MM.1S (cell line): ENCODE measurements around the gene TRAM2.

Source experiments
- DNase-seq: peaks from one replicate; pipeline ENCODE4 v3.0.0-alpha.2; 2015
- H2AFZ ChIP-seq: fragments of 300-600 bp; sonication (generic); 2 replicates; pipeline ENCODE4 v1.6.0; 2016; ENCODE audit warnings: antibody characterized with exemption, low read length
- H3F3A ChIP-seq: fragments of 300-600 bp; sonication (generic); 2 replicates; pipeline ENCODE4 v1.6.1; 2016; ENCODE audit warnings: mild to moderate bottlenecking, antibody characterized with exemption, low read length, moderate library complexity, mixed read lengths; ENCODE audit not compliant: insufficient read depth
- H3K27ac ChIP-seq: fragments of 300-600 bp; sonication (generic); 2 replicates; pipeline ENCODE4 v1.5.1; 2016; ENCODE audit warnings: mild to moderate bottlenecking, low read length
- H3K27me3 ChIP-seq: fragments of 300-600 bp; sonication (generic); replicated peaks from 2 replicates; pipeline ENCODE4 v1.6.0; 2016; ENCODE audit warnings: low read length; ENCODE audit not compliant: insufficient read depth
- H3K36me3 ChIP-seq: fragments of 300-600 bp; sonication (generic); replicated peaks from 2 replicates; pipeline ENCODE4 v1.6.1; 2016; ENCODE audit warnings: mild to moderate bottlenecking, low read length, mixed read lengths; ENCODE audit not compliant: insufficient read depth
- H3K4me1 ChIP-seq: fragments of 300-600 bp; sonication (generic); 2 replicates; pipeline ENCODE4 v1.6.1; 2016; ENCODE audit warnings: low read length, mixed read lengths
- H3K4me2 ChIP-seq: fragments of 300-600 bp; sonication (generic); 2 replicates; pipeline ENCODE4 v1.6.0; 2016; ENCODE audit warnings: low read depth, low read length
- H3K4me3 ChIP-seq: fragments of 300-600 bp; sonication (generic); 2 replicates; pipeline ENCODE4 v1.5.1; 2016; ENCODE audit warnings: low read length, mixed read lengths
- H3K79me2 ChIP-seq: fragments of 300-600 bp; sonication (generic); 2 replicates; pipeline ENCODE4 v1.6.1; 2016; ENCODE audit warnings: mixed run types, low read length, mixed read lengths
- H3K9ac ChIP-seq: fragments of 300-600 bp; sonication (generic); 2 replicates; pipeline ENCODE4 v1.6.1; 2016; ENCODE audit warnings: low read length, mixed read lengths
- H3K9me2 ChIP-seq: fragments of 300-600 bp; sonication (generic); replicated peaks from 2 replicates; pipeline ENCODE4 v1.6.1; 2016; ENCODE audit warnings: mild to moderate bottlenecking, low read length, mixed read lengths; ENCODE audit not compliant: insufficient read depth
- H3K9me3 ChIP-seq: fragments of 300-600 bp; sonication (generic); replicated peaks from 2 replicates; pipeline ENCODE4 v1.6.1; 2016; ENCODE audit warnings: mild to moderate bottlenecking, low read length, mixed read lengths; ENCODE audit not compliant: insufficient read depth
- H4K20me1 ChIP-seq: fragments of 300-600 bp; sonication (generic); 2 replicates; pipeline ENCODE4 v1.6.1; 2016; ENCODE audit warnings: mild to moderate bottlenecking, low read length, moderate library complexity, mixed read lengths; ENCODE audit not compliant: insufficient read depth
- CTCF ChIP-seq: fragments of 300-600 bp; sonication (generic); IDR thresholded peaks from 2 replicates; pipeline ENCODE4 v1.5.1; 2016; ENCODE audit warnings: antibody characterized with exemption, low read length, mixed read lengths
- EZH2 ChIP-seq: fragments of 300-600 bp; sonication (generic); optimal IDR thresholded peaks from 2 replicates; pipeline ENCODE3; 2017; ENCODE audit warnings: low read depth, mild to moderate bottlenecking, antibody characterized with exemption, low read length, mixed read lengths
- EZH2phosphoT487 ChIP-seq: fragments of 300-600 bp; sonication (generic); IDR thresholded peaks from 2 replicates; pipeline ENCODE4 v1.6.1; 2018; ENCODE audit warnings: antibody characterized with exemption, low read length

Gene TRAM2

GRCh38 chr6:52576054-52576391 lies 837 bp downstream of the TRAM2 start:
- H3K9me3 ChIP-seq = no peaks in the 10 kb centered on the region
- peaks cover 58% of the 10 kb centered on the region for H3K79me2 ChIP-seq
- peak overlapping the region; percentile 95 for H3K9ac ChIP-seq
- 0 out of 2 replicates have a peak, but pooled peaks cover 5% of the 10 kb centered on the region for H3K36me3 ChIP-seq
- peaks cover 24% of the 10 kb centered on the region for H3K4me1 ChIP-seq
- peak overlapping the region; percentile 88 for H3K4me3 ChIP-seq
- H3K9me2 ChIP-seq = no peaks in the 10 kb centered on the region
- peak overlapping the region; percentile 97 for H3K4me2 ChIP-seq
- TF ChIP-seq EZH2 = no peak
- no peak for TF ChIP-seq EZH2phosphoT487
- no peak for TF ChIP-seq CTCF
- no peak overlapping the region for H2AFZ ChIP-seq
- no peak for DNase-seq
- 0 out of 2 replicates have a peak, but pooled peaks cover 3% of the 10 kb centered on the region for H4K20me1 ChIP-seq
- peaks cover 53% of the 10 kb centered on the region for H3F3A ChIP-seq
- no peaks in the 10 kb centered on the region for H3K27me3 ChIP-seq
- peak overlapping the region; percentile 90 for H3K27ac ChIP-seq

- H3K4me3 ChIP-seq = peak overlapping the region; percentile 88
- H3K27me3 ChIP-seq = no peaks in the 10 kb centered on the region
- H3K36me3 ChIP-seq = 0 out of 2 replicates have a peak, but pooled peaks cover 5% of the 10 kb centered on the region
- TF ChIP-seq EZH2phosphoT487 = no peak
- TF ChIP-seq CTCF = no peak; the same call in 1 of the 2 replicates
- DNase-seq = no peak
- H3K79me2 ChIP-seq = peaks cover 63% of the 10 kb centered on the region
- H3F3A ChIP-seq = peaks cover 53% of the 10 kb centered on the region
- H3K9me2 ChIP-seq = no peaks in the 10 kb centered on the region
- H4K20me1 ChIP-seq = 0 out of 2 replicates have a peak, but pooled peaks cover 3% of the 10 kb centered on the region
- H3K4me2 ChIP-seq = peak overlapping the region; percentile 97
- peaks cover 29% of the 10 kb centered on the region for H3K4me1 ChIP-seq
- no peaks in the 10 kb centered on the region for H3K9me3 ChIP-seq
- H2AFZ ChIP-seq = no peak overlapping the region
- H3K9ac ChIP-seq = peak overlapping the region; percentile 95
- H3K27ac ChIP-seq = peak overlapping the region; percentile 90
Observed at GRCh38 chr6:52575502-52575892, 1.4 kb downstream of the TRAM2 start.

GRCh38 chr6:52574709-52575501 lies 2.0 kb downstream of the TRAM2 start:
- H3K9me2 ChIP-seq = no peaks in the 10 kb centered on the region
- peaks cover 69% of the 10 kb centered on the region for H3K79me2 ChIP-seq
- peaks cover 56% of the 10 kb centered on the region for H3F3A ChIP-seq
- no peak overlapping the region for H2AFZ ChIP-seq
- H3K36me3 ChIP-seq = 0 out of 2 replicates have a peak, but pooled peaks cover 5% of the 10 kb centered on the region
- peaks cover 35% of the 10 kb centered on the region for H3K4me1 ChIP-seq
- H3K27ac ChIP-seq = peak overlapping the region; percentile 90
- TF ChIP-seq CTCF (peak; percentile 8; the same call in 1 of the 2 replicates), EZH2phosphoT487 (no peak), EZH2 (no peak)
- peak overlapping the region; percentile 95 for H3K9ac ChIP-seq
- H3K4me2 ChIP-seq = peak overlapping the region; percentile 97
- 0 out of 2 replicates have a peak, but pooled peaks cover 3% of the 10 kb centered on the region for H4K20me1 ChIP-seq
- no peaks in the 10 kb centered on the region for H3K27me3 ChIP-seq
- DNase-seq = peak; percentile 89
- H3K4me3 ChIP-seq = peak overlapping the region; percentile 88
- H3K9me3 ChIP-seq = no peaks in the 10 kb centered on the region
